NCI-H2081 (cell line): ENCODE measurements around the gene SRRM4.

Experiments used
- DNase-seq, 2 experiments: peaks; one replicate each; lab custom pipeline; 2025; lab: John Stamatoyannopoulos, UW

SRRM4 gene

GRCh38 chr12:119204671-119205285, 223.4 kb downstream of the SRRM4 start:
- DNase-seq = no peak

DNA sequence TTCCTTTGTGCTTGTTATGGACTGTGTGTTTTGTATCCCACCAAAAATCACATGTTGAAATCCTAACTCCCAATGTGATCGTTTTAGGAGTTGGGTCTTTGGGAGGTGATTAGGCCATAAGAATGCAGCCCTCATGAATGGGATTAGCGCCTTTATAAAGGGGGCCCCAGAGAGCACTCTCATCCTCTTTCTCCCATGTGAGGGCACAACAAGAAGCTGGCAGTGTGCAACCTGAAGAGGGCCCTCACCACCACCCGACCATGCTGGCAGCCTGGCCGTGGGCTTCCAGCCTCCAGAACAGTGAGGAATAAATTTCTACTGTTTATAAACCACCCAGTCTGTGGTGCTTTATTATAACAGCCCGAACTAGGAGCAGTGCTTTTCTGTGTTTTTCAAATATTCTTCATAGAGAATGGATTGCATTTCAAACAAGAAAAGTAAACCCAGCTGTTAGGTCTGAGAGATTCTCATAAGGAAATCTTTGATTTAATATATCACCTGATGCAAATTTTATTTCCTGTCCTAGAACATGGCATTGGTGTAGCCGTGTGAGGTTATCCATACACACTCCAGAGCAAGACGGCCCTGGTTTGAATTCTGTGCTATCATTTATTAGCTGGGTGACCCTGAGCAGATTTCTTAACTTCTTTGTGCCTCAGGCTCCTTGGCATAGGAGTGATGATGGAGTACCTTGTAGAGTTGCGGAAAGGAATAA, 225.2 kb downstream of the SRRM4 start:
- no peak for DNase-seq

- no peak for DNase-seq
These were observed 225.8 kb downstream of the SRRM4 start for GRCh38 chr12:119207063-119207560.

DNA sequence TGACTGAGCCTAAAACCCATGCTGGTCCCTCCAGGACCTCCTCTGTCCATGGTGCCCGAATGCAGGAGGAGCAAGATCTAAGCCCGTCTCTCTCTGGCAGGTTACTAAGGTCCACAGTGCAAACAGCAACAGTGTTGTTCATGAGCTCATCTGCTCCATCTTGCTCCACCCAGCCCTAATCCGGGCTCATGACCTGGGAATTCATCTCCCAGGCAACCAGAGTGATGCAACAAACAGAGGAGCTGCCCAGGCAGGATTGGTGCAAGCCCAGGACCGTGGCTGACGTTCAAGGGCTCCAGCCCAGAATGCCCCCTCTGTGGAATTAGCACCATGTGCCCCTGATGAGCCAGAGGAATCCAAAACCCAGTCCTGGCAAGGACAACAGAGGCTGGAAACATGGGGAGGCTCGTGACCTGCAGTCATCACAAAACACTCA, 227.3 kb downstream of the SRRM4 start:
- peak in 1 of 2 experiments; percentile 11 for DNase-seq

DNA sequence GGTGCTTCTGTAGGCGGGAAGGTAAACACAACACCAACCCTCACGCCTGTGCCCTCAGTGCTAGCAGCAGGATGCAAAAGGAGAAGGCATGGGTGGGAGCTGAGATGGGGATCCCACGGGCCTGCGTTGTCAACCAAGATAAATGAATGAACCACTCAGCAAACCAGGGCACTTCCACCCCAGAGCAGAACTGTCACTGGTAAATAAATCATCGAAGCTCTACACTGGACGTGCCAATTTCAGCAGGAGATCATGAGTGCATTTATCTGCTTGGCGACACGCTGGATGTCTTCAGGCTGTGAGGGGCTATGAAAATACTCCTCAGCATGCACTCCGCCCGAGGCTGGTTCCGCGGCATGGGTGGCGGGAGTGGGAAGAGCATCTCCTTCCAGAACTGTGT, 230.5 kb downstream of the SRRM4 start:
- DNase-seq = no peak
